ENCODE results near the gene SDR42E1. TPM values are rescaled to one million over a fixed set of nuclear protein-coding genes. Genes with fewer than 3 reads are reported as not detected.

Gene SDR42E1, protein sequence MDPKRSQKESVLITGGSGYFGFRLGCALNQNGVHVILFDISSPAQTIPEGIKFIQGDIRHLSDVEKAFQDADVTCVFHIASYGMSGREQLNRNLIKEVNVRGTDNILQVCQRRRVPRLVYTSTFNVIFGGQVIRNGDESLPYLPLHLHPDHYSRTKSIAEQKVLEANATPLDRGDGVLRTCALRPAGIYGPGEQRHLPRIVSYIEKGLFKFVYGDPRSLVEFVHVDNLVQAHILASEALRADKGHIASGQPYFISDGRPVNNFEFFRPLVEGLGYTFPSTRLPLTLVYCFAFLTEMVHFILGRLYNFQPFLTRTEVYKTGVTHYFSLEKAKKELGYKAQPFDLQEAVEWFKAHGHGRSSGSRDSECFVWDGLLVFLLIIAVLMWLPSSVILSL
- 0.67 TPM for total RNA-seq

DNA sequence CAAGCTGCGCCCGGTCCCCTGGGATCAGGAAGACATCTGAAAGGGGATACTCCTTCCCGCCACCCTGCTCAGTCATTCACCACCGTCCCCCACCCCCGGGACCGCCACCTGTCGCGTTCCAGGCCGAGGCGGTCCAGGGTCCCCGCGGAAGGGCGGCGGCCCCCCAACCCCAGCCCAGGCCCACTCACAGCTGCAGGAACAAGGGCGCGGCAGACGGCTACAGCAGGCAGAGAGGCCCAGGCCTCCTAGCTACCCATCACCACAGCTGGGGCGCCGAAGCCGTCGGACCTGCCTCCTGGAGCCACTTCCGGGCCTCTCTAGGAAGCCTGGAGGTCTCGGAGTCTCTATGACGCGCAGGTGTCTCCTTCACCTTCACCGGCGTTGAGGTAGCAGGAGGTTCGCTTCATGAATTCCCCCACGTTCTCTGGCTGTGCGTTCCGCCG, at the start of gene SDR42E1:
TSS of gene SDR42E1 (minus strand) at position 272 of the 443 bp plus-strand sequence. CDS start 10,612 bp downstream, outside the sequence.
- intact Hi-C loops (cut with DNase I), result no loop called here
- no peak for ATAC-seq
- no peak for DNase-seq (ENCODE audit: low spot score)

DNA sequence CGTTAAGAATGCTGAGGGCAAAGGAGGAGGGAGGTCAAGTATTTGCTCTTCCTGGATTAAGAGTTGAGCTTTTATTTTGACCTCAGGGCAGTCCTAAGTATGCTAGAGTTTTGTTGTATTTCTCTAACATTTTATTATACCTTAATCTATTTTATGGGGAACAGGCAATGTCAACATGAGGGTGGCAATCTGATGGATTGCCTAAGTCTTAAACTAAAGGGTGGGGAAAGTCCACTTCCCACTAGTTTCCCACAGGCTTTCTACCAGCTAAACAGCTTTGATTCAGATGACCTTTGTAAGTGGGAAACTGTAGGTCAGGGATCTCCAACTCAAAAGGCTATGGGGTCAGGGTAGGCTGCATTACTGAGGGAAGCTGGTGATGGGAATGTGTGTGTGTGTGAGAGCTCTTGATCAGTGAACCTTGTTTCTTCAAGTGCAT, 48.7 kb upstream of the SDR42E1 start:
- intact Hi-C loops (cut with DNase I), result no loop called here
- no peak for ATAC-seq
- no peak for DNase-seq (ENCODE audit: low spot score)

DNA sequence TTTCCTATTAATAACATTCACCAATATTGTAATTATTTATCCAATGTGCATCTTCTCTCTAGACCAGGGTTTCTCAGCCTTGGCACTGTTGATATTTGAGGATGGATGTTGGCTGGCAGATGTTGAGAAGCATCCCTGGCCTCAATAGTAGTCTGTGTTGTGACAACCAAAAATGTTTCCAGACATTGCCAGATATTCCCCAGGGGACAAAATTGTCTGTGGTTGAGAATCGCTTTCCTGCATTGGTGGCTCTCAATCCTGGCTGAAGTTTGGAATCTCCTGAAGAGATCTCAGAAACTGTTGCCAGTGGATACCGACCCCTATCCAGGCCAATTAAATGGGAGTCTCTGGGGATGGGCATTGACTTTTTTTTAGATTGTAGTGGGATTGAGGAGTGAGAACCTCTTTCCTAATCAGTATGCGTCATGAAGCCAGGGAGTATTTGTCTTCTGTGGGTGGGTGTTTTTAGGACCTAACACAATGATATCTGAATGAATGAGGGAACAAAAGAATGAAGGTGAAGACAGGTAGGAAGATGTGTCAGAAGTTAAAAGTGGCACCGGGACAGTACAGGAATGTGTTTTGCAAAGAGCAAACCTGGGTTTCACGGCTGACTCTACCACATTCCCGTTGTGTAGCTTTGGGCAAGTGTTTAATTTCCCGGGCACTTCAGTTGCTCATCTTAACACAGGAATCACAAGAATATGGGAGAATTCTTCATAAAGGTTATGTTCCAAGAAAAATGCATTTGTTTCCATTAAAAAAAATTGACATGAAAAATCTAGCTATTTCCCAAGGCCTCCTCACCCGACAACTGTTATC, 48.1 kb upstream of the SDR42E1 start:
- ATAC-seq (no peak), DNase-seq (ENCODE audit: low spot score) (no peak)
- intact Hi-C loops (cut with DNase I), result no loop called here

DNA sequence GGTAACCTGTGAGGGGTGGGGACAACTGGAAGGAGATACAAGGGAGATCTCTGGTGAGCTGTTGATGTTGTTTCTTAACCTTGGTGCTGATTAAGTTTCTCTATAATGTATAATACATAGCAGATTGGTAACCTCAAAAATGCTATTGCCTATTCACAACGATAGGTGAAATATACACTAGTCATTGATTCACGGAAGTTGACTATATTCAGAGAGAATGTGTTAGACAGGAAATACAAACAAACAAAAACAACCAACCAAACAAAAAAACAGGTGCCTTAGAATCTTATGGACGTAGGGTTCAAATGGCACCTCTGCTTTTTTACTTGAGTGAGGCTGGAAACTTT, 45.3 kb upstream of the SDR42E1 start:
- ATAC-seq (no peak), DNase-seq (ENCODE audit: low spot score) (no peak)
- intact Hi-C loops (cut with DNase I), result no loop called here

DNA sequence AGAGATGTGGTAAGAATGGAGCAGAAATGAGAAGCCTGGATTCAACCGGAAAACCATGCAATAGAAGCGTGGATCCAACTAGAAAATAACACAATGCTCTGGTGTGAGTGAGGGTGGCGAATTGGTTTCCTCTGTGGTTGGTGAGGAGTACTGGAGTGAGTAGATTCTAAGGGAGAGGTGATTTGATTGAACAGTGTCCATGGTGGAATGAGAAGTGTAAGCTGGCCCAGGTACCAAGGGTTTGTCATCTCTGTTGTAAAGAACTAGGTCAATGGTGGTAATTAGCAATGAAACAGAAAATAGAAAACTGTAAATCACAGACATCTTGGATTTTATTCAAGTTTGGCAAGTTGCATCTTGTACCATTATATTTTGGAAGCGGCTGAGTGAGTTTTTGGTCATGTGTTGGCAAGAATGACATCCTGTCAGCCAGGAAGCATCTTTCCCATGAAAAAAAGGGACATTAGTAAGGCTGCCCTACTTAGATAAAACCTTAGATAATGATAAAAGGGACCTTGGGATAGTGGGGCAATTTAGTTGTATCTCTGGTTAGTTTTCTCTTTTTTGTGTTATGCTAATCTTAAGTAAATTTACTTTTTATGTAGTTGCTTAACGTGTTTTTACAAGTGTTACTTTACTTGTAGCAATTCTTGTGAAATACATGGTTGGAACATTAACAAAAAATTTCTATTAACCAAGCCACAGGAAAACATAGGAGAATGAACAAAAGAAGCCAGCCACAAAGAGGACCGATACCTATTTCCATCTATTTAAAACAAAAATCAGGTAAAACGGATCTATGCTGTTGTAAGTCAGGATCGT, 44.7 kb upstream of the SDR42E1 start:
- no peak for DNase-seq (ENCODE audit: low spot score)
- no peak for ATAC-seq
- intact Hi-C loops (cut with DNase I), result no loop called here

DNA sequence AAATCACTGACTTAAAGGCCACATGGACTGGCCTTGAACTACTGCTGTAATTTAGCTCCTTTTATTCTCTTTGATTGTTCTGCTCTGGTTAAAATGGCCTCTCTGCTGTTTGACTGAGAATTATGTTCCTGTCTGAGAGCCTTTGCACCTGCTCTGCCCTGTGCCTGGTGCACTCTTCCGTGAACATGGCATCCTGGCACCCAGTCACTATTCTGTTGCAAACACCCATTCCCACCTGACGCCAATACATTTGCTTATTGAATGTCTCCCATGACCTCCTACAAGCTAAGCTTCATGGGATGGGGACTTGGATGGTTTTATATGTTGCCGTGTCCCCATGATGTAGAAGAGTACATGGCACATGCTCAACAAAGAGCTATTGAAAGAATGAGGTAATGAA, 43.8 kb upstream of the SDR42E1 start:
- no peak for DNase-seq (ENCODE audit: low spot score)
- intact Hi-C loops (cut with DNase I), result no loop called here
- no peak for ATAC-seq

DNA sequence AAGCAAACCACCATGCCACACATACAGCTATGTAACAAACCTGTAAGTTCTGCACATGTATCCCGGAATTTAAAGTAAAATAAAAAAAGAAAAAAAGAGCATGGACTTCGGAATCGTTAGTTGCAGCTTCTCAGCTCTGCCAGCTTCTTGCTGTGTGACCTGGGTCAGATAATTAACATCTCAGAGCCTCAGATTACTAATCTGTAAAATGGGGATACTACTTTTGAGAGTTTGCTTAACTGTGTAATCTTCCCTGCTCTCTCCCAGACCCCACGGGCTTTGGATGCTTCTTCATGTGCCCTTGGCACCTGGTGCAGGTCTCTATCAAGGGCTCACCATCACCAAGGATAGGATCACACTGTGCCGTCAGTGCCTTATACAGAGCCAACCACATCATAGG, 40.4 kb upstream of the SDR42E1 start:
- ATAC-seq, result no peak
- no peak for DNase-seq (ENCODE audit: low spot score)
- intact Hi-C loops (cut with DNase I), result no loop called here

DNA sequence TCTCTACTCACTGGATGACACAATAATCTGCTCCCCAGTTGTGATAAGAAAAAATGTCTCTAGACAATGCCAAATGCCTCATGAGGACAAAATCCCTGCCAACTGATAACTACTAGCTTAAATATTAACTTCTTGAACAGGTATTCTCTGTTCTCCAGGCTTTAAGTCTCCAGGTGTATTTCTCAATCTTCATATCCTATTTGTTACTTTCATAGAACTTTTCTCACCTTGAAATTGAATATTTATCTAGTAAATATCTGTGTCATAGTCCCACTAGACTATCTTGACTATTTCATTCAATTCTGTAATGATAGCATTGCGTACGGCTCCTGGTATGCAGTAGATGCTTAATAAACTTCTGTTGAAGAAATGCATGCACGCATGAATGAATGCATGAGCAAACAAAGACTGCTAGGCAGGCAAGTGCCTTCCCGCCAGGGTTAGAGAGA, 39.7 kb upstream of the SDR42E1 start:
- ATAC-seq, result no peak
- intact Hi-C loops (cut with DNase I), result no loop called here
- DNase-seq (ENCODE audit: low spot score), result no peak

DNA sequence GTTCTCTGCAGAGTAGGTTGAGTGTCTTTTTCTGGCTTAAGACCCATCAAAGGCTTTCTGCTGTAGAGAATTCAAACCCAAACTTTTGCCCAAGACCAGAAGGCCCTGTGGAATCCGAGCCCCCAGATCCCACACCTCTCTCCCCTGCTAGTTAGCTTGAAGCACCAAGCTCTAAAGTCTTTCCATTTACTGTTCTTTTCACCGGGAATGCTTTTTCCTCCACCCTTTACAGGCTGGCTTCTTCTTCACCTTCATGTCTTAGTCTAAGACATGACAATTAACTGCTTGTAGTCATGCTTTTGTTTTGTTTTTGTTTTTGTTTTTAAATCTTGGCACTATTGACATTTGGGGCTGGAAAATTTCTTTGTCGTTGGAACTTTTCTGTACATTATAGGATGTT, 39.2 kb upstream of the SDR42E1 start:
- ATAC-seq, result no peak
- intact Hi-C loops (cut with DNase I), result no loop called here
- DNase-seq (ENCODE audit: low spot score), result no peak

DNA sequence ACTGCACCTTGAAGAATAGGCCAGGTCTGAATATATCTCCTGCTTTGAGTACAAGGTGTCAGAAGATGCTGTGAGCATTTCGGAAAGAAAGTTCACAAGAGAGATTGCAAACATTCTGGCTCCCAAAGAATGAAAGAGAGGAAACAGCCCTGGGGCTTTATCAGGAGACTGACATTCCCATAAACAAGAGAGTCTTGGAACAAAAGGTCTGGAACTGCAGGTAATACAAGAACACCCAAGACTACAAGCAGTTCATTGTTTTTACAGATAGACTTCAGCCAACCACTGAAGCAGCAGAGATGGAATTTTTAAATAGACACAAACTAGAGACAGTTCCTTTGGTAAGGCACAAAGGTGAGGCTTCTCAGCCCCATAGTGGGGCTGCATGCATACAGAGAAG, 38.2 kb upstream of the SDR42E1 start:
- intact Hi-C loops (cut with DNase I), result no loop called here
- ATAC-seq (no peak), DNase-seq (ENCODE audit: low spot score) (no peak)

DNA sequence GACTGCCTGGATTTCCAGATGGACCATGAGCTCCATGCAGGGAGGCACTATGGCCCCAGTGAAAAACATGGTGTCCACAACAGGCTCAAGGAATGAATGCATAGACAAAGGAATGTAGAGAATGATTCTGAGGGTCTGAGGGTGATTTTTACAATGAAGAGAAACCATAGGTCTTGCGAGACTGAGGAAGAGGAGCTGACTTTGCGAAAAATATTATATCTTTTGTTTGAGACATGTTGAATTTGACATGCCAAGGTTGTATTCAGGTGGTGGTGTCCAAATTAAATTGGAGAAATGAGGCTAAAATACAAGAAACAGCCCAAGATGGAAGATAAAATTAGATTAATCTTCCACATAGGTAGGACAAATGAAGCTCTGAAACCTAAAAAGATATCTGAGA, 36.5 kb upstream of the SDR42E1 start:
- intact Hi-C loops (cut with DNase I), result no loop called here
- DNase-seq (ENCODE audit: low spot score) (no peak), ATAC-seq (no peak)

DNA sequence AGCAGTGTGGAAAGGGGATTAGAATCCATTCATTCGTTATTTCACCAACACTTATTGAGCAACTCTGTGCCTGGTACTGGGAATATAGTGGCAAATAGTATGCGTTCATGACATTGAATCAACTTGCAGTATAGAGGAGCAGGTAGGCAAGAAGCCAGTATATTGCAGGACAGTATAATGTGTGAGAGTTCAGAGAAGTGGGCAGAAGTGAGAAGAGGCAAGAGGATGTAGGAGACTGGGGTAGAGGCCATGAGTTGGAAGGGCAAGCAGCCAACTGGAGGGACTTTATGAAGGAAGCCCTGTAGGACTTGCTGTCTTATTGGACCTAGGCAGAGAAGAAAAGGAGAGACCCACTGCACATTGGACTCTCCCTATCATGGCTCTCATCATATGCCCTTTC, 36.1 kb upstream of the SDR42E1 start:
- ATAC-seq (no peak), DNase-seq (ENCODE audit: low spot score) (no peak)
- intact Hi-C loops (cut with DNase I), result no loop called here

DNA sequence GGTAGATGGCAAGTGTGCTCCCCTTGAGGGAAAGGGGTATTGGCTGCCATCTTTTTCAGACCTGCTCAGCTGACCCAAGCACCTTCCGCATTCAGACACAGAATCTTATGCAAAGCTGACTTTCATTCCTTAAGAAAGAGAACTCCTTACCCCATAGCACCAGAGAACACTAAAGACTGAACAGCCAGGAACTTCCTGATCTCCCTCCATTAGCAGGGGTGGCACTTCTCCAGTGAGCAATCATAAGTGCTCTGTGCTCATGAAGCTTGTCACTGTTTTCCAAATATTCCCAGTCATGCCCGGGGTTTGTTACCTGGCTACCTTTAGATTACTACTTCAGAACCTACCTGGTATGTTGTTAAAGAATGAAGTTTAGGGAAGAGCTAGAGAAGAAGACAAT, 35.7 kb upstream of the SDR42E1 start:
- ATAC-seq (no peak), DNase-seq (ENCODE audit: low spot score) (no peak)
- intact Hi-C loops (cut with DNase I), result no loop called here

DNA sequence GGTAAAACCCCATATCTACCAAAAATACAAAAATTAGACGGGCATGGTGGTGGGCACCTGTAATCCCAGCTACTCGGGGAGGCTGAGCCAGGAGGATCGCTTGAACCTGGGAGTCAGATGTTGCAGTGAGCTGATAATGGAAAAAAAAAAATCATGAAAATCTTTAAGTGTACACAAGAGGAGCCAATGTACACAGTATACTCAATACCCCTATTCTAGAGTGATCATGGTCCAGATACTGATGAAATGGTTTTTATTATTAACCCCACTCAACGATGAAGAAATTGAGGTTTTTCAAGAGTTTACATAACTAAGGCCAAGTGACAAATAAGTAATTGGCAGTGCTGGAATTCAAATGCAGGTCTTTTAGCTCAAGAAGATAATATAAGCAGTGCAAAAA, 35.3 kb upstream of the SDR42E1 start:
- ATAC-seq (no peak), DNase-seq (ENCODE audit: low spot score) (no peak)
- intact Hi-C loops (cut with DNase I), result no loop called here

DNA sequence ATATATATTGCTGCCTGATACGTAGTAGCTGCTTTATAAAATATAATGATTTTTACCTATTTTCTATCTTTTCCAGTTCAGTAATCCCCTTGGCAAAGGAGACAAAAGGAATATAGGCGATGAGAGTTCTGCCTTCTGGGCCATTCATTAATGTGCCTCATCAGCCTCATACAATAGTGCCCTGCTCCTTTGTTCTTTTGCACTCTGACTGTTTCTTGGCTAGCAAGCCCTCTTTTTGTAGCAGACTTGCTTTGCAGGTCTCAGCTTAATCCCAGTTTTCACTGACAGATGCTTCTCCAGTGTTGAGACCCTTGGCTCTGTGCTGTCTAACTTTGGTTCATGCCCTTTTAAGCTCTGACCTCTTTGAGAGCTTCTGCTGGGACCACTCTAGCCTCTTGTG, 34.2 kb upstream of the SDR42E1 start:
- intact Hi-C loops (cut with DNase I), result no loop called here
- DNase-seq (ENCODE audit: low spot score) (no peak), ATAC-seq (no peak)

DNA sequence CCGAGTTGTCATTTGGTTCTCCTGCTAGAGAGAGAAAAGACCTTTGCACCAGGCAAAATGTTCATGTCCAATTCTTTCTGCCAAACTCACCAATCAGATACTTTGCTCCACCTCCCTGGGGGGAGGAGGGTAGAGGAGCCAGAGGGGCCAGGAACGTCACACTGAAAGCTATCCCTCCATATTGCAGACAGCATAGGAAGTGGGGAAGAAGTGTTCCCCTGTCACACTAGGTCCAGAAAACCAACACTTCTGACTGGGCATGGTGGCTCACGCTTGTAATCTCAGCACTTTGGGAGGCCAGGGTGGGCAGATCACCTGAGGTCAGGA, 33.3 kb upstream of the SDR42E1 start:
- DNase-seq (ENCODE audit: low spot score), result no peak

DNA sequence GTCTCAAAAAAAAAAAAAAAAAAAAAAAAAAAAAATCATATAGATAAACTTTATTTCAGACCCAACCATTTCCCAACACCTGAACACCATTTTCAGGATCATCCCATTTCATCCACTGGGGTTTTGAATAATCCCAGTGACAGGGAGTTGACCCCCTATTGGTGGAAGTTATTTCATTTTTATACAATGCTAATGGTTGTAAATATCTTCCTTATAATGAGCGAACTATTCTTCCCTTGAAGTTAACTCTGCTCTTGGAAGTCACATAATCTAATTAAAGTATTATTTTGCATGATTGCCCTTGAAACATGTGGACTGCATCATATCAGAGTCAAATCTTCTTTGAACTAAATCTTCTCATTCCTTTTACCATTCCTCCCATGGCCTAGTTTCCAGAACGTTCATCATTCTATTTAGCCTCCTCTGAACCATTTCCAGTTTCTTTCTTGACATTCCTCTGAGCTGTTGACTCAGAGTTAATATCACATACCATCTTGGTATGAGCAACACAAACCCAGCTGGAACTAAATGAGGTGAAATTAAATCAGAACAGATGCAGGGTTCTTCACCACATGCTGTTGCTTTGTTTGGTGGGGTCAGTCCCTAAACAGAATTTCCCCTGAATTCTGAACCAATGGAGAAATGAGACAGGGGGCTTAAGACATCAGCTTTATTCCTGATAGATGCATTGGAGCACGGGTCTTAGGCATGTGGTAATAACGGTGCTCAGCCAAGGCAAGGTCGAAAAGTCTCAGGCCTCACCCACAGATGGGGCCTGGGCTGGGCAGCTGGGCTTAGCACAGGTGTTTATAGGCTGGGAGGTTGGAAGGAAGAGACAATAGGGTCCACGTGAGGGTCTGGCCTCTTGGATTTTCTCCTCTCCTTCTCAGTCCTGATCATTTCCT, 32.7 kb upstream of the SDR42E1 start:
- intact Hi-C loops (cut with DNase I), result no loop called here
- ATAC-seq (no peak), DNase-seq (ENCODE audit: low spot score) (no peak)

More for the DNA sequence above, 33.3 kb upstream of the SDR42E1 start:
- intact Hi-C loops (cut with DNase I), result no loop called here
- ATAC-seq, result no peak

DNA sequence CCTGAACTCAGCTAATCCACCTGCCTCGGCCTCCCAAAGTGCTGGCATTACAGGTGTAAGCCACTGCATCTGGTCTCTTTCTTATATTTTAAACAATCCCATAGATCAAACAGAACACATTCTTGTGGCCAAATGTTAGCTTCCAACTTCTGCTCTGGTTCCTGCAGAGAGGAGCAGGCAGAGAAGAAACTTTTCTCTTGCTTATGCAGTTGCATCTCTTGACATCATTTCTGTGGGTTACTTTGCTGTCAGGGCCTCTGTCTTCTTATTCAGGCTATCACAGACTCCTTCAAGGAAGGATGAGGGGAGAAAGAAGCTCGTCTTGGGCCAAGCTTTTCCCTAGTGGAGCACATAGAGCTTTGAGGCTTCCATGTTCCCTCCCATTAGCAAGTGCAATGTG, 31.6 kb upstream of the SDR42E1 start:
- intact Hi-C loops (cut with DNase I), result no loop called here
- DNase-seq (ENCODE audit: low spot score), result no peak
- ATAC-seq, result no peak

DNA sequence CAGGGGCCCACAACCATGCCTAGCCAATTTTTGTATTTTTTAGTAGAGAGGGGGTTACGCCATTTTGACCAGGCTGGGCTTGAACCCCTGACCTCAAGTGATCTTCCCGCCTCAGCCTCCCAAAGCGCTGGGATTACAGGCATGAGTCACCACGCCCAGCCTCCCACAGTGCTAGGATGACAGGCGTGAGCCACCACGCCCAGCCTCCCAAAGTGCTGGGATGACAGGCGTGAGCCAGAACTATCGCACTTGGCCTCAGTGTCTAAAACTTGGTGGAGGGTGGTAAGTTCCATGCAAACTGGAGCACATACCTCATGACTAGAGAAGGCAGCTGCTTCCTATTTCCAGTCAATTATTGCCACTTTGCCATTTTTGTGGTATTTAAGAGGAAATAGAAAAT, 30.9 kb upstream of the SDR42E1 start:
- intact Hi-C loops (cut with DNase I), result no loop called here
- no peak for DNase-seq (ENCODE audit: low spot score)
- ATAC-seq, result no peak

All from sciatic nerve (tissue), 2 donors.